Dorsolateral prefrontal cortex (tissue), 118 donors: ENCODE results near the gene CEP72. TPM values are rescaled to one million over a fixed set of nuclear protein-coding genes. Genes with fewer than 3 reads are reported as not detected.

Experiments
- total RNA-seq, 120 experiments: library from RNA; stranded (reverse); gene quantifications; one replicate each; pipeline versions ENCODE4 v1.2.3 to v1.2.4, GENCODE V29; 2022

The CEP72 gene
- total RNA-seq, 120 experiments from 2014 or later: 4.0 to 11.0 (median 7.0) TPM

Other genes with a start within 250 kb of the CEP72 start
- gene EXOC3, start 169.2 kb upstream of the CEP72 start, total RNA-seq: 100 to 1,000 TPM in 4 of 120 experiments, 10 to 100 TPM in 116; 50.6 to 107 (median 77.8) TPM
- 1 to 10 TPM in 101 of 120 experiments, under 1 TPM in 19; 0.63 to 2.5 (median 1.4) TPM for gene SLC9A3, start 87.9 kb upstream of the CEP72 start, total RNA-seq
- gene TPPP, start 81.0 kb downstream of the CEP72 start, total RNA-seq: 100 to 1,000 TPM; 236 to 675 (median 361) TPM
- gene ZDHHC11B, start 172.4 kb downstream of the CEP72 start, total RNA-seq: 100 to 1,000 TPM in 46 of 120 experiments, 10 to 100 TPM in 74; 24.8 to 406 (median 87.8) TPM
- 100 to 1,000 TPM in 46 of 120 experiments, 10 to 100 TPM in 74; 26.8 to 269 (median 86.7) TPM for gene ZDHHC11, start 238.6 kb downstream of the CEP72 start, total RNA-seq